Midbrain (tissue), 1 donor: ENCODE results near the gene CYLC2.

Source experiments
- DNase-seq: peaks from one replicate; lab custom pipeline; 2025; lab: John Stamatoyannopoulos, UW

Gene CYLC2

DNA sequence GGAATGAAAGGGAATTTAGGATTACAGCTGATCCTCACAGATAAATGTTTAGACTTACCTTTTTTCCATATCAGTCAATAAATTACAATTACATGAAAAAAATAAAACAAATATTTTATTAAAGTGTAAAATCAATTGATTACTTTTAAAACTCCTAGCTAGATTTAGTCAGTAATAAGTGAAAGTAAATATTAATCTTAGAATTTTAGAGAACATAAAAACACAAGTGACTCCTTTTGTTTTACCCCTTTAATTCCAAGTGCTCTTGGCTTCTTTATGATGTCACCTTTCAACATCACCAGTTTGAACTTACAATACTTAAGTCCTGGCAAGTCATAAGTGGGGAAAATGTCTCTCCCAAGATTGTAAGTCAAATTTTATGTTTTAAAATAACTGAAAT lies at the start of gene CYLC2:
Gene CYLC2, plus strand, starts transcription at position 301 of the 400 bp plus-strand sequence. Its CDS starts 48 bp downstream, at position 349.
- DNase-seq = no peak

DNA sequence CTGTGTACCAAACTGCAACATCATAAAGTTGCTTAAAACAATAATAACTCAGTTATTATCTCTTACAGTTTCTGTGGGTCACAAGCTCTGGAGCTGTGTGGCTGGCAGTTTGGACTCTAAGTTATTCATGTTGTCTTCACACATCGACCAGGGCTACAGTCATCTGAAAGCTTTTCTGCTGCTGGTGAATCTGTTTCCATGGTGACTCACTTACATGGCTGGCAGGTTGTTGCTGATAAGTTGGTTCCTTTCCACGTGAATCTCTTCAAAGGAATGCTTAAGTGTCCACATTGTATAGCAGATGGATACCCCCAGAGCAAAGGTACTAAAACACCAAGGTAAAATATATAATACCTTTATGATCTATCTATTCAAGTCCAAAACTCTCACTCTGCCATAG lies 44.8 kb upstream of the CYLC2 start:
- no peak for DNase-seq

GRCh38 chr9:102966999-102967398 lies 28.1 kb upstream of the CYLC2 start:
- DNase-seq = no peak

DNA sequence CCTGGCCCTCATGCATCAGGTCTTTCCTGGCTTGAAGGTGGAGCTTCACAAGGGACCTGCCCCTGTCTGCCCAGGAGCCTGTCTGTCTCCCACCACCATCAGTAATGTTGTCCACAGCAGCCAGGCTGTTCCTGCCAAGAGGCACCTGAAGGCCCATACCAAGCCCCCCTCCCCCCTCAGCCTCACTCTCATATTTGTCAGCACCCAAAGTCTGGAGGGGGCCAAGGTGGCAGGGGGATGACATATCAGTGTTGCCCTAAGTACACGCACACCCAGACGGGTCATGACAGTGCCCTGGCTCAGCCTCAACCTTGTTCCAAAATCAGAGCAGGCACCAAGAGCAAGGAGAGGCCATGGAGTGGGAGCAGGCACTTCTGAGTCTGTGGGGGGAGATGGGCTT lies 27.2 kb upstream of the CYLC2 start:
- DNase-seq = no peak

DNA sequence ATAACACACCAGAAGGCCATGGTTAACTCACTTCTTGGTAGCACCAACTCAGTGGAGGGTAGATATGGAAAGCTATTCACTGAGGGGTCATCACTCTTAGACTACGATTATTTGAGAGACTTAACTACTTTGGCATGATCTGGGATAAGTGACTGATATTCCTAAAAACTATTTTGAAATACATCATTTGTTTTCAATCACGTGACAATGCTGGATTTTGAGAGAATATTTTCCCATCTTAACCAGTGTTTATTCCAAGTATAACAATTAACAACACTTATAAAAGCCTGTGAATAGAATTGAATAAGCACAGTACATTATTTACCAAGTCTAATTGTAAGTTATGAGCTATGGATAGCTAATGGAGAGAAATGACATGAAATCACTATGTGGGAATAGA lies 22.4 kb upstream of the CYLC2 start:
- no peak for DNase-seq

DNA sequence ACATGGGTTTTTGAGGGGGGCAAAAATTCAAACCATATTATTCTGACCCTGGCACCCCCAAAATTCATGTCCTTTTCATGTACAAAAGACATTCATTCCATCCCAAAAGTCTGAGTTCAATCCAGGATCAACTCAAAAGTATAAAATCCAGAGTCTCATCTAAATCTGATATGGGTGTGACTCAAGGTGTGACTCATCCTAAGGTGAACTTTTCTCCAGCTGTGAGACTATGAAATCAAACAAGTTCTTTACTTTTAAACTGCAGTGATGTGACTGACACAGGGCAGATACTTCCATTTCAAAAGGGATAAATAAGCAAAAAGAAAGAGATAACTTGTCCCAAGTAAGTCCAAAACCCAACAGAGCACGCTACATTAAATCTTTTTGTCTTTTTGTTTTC lies 20.6 kb upstream of the CYLC2 start:
- DNase-seq = no peak

DNA sequence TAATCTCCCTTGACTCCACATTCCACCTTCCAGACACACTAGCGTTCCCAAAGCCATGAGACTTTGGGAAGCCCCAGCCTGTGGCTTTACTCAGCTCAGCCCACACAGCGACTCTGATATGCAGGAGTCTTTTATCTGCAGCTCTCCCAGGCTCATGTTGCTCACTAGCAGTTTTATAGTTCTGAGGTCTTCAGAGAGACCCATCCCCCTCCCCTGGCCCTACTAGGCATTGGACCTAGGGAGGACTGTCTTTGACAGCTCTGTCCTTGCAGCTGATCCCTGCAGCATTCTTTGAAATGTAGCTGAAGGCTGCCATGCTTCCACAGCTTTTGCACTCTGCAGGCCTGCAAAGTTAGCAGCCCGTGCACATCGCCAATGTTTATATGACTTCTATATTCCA lies 19.9 kb upstream of the CYLC2 start:
- DNase-seq = no peak

DNA sequence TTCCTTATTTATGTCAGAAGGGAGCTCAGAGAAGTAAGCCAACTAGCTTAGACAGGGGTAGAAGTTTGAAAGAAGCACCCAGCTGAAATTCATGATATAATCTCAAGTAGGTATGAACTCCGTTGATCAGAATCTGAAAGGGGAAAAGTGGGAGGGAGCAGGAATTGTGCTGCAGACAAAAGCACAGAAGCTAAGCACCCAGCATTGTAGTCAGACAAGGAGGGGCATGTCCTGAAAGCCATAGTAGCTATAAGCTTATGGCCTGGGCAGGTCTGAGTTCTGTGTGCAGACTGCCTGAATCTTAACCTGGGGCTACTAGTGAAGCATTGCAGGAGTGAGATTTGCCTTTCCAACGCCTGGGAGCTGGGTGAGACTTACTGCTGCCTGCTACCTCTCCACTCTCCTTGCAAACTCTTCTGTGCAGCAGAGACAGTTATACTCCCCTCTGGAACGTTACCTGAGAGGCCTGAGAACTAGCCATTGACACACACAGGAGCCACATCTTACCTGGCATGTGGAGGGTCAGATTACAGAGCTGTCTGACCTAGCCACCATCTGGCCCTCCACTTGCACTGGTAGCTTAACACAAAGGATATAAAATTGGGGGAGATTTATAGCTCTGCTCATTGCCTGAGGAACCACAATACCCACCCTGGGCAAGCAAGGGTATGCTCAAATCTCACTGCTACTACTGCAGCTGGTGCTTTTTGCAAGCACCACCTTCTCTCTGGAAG lies 9.8 kb upstream of the CYLC2 start:
- no peak for DNase-seq

DNA sequence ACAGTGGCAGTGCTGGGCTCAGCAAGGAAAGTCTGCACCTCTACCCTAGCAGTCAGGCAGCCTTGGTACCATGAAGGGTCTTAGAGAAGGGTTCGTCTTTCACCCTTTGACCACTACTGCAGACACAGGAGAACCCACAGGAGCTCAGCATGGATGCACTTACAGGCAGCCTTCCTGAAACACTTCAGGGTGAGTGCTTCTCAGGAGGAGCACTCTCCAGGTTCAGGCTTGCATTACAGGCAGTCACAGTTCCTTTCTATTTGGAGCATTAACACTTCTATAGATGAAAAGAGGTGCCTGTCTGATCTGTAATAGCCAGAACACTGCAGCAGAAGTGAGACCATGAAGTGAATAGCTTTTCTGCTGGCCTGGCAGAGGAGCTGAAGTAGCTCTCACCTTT lies 8.7 kb upstream of the CYLC2 start:
- DNase-seq = no peak

DNA sequence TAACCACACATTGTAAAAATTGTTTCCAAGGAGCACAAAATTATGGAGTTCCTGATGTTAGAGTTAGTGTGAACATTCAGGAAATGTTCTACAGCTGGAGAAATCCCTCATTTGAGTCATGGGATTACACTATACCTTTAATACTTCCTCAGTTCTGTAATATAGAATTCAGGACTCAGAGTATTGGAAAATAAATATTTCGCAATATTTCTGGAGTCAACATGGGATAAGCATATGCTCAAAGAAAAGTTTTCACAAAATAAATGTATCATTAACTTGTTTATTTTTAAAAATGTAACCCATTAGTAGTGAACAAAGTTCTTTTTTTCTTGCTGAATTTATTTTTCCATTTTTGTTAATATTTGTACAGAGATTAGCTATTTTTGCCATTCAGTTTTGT lies 8.6 kb downstream of the CYLC2 start:
- no peak for DNase-seq

DNA sequence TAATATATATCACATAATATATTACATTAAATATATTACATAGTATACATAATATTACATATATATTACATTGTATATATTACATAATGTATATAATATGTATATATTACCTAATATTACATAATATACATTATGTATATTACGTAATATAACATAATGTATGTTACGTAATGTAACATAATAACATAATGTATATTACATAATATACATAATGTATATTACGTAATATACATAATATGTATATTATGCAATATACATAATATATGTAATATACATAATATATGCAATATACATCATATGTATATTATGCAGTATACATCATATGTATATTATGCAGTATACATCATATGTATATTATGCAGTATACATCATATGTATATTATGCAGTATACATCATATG lies 19.1 kb downstream of the CYLC2 start:
- DNase-seq = no peak

DNA sequence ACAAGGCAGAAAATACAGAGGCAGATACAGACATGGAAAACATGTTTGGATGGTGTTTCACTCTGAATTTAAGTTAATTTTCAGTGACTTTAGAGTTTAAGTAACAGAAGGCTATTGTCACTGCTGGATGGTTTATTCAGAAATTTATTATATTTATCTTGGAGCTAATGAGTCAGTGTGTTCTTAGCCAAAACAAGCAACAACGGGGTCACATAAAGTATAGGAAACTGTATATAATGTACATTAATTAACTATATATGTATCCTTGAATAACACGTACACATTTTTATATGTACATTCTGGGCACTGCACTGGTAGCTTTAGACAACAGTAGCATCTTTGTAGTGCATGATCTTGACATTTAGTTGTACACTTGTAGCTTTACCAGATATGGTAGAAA lies 30.7 kb downstream of the CYLC2 start:
- no peak for DNase-seq

GRCh38 chr9:103037508-103038477 lies 42.7 kb downstream of the CYLC2 start:
- no peak for DNase-seq

DNA sequence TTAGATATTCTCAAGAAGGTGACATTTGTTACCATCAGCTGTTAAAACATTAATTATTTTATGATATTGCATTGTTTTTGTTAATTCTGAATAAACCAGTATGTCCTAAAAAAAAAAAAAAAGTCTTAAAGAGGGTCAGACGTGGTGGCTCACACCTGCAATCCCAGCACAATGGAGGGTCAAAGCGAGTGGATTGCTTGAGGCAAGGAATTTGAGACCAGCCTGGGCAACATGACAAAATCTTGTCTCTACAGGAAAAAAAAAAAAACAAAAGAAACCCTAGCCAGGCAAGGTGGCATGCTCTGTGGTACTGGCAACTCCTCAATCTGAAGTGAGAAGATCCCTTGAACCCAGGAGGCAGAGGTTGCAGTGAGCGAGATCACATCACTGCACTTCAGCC lies 46.8 kb downstream of the CYLC2 start:
- DNase-seq = no peak
